IPS-NIHi11 (cell line): ENCODE data around the gene INO80.
A peak's percentile ranks its signal among the peaks of the same experiment; 100 is the strongest.
"Not testable (repeated sequence)": the region's sequence is repeated elsewhere in the genome, so short reads cannot be mapped to it uniquely, and the experiment has no call there.

Experiments
- DNase-seq: peaks from one replicate; pipeline ENCODE4 v3.0.0; 2012; ENCODE audit warnings: mixed read lengths, low spot score

The INO80 gene, protein sequence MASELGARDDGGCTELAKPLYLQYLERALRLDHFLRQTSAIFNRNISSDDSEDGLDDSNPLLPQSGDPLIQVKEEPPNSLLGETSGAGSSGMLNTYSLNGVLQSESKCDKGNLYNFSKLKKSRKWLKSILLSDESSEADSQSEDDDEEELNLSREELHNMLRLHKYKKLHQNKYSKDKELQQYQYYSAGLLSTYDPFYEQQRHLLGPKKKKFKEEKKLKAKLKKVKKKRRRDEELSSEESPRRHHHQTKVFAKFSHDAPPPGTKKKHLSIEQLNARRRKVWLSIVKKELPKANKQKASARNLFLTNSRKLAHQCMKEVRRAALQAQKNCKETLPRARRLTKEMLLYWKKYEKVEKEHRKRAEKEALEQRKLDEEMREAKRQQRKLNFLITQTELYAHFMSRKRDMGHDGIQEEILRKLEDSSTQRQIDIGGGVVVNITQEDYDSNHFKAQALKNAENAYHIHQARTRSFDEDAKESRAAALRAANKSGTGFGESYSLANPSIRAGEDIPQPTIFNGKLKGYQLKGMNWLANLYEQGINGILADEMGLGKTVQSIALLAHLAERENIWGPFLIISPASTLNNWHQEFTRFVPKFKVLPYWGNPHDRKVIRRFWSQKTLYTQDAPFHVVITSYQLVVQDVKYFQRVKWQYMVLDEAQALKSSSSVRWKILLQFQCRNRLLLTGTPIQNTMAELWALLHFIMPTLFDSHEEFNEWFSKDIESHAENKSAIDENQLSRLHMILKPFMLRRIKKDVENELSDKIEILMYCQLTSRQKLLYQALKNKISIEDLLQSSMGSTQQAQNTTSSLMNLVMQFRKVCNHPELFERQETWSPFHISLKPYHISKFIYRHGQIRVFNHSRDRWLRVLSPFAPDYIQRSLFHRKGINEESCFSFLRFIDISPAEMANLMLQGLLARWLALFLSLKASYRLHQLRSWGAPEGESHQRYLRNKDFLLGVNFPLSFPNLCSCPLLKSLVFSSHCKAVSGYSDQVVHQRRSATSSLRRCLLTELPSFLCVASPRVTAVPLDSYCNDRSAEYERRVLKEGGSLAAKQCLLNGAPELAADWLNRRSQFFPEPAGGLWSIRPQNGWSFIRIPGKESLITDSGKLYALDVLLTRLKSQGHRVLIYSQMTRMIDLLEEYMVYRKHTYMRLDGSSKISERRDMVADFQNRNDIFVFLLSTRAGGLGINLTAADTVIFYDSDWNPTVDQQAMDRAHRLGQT (N-terminal part only)

GRCh38 chr15:41116116-41116961, at the start of gene INO80:
Gene INO80 (minus strand): TSS chr15:41116280. CDS start chr15:41096310, 19,970 bp downstream.
- peak; percentile 92 for DNase-seq

DNA sequence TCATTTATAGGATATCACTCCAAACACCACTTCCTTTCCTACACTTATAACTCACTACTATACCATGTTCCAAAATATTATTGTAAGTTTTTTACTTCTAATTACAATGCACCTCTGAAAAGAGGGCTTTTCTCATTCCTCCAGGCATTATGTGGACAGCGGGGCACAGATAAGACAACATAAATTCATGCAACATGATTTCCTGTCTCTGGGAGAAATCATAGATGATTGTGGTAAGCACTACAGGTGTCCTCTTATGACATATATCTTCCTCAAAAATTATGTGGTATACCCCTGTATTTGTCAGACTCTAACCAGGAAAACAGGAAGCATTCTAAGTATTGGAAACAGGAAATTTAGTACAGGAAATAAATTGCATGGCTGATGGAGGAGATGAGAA, 45.7 kb upstream of the INO80 start:
- DNase-seq, result no peak

- DNase-seq, result no peak
Measured at GRCh38 chr15:41161336-41161735, 45.3 kb upstream of the INO80 start.

GRCh38 chr15:41160639-41161315, 44.7 kb upstream of the INO80 start:
- DNase-seq, result no peak

- DNase-seq, result no peak
Measured at GRCh38 chr15:41154412-41154811, 38.3 kb upstream of the INO80 start.

GRCh38 chr15:41153733-41154132, 37.7 kb upstream of the INO80 start:
- DNase-seq, result no peak

DNA sequence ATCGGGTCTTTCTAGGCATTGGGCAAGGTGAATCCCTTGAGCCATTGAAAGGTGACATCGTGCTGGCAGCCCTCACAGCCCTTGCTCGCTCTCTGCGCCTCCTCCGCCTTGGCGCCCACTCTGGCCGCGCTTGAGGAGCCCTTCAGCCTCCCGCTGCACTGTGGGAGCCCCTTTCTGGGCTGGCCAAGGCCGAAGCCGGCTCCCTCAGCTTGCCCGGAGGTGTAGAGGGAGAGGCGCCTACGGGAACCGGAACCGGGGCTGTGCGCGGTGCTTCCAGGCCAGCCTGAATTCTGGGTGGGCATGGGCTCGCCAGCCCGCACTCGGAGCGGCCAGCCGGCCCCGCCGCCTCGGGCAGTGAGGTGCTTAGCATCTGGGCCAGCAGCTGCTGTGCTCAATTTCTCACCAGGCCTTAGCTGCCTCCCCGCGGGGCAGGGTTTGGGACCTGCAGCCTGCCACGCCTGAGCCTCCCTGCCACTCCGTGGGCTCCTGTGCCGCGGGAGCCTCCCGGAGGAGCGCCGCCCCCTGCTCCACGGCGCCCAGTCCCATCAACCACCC, 35.4 kb upstream of the INO80 start:
- DNase-seq, result no peak

GRCh38 chr15:41150279-41150678, 34.2 kb upstream of the INO80 start:
- no peak for DNase-seq

DNA sequence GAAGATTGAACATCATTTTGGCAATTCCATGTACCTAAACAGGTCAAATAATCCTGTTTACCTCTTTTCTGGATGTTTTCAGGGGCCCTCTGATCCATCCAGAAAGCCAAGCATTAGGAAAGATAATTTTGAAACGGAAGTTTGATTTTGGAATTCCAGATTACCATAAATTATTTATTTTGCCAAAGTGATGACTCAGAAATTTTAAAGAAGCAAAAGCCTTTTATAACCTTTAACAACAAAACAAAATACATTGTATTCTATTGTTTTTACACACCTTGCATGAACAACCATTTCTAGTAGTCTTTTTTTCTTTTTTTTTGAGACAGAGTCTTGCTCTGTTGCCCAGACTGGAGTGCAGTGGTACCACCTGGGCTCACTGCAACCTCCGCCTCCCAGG, 32.0 kb upstream of the INO80 start:
- no peak for DNase-seq

GRCh38 chr15:41139619-41140018, 23.5 kb upstream of the INO80 start:
- DNase-seq, result no peak

DNA sequence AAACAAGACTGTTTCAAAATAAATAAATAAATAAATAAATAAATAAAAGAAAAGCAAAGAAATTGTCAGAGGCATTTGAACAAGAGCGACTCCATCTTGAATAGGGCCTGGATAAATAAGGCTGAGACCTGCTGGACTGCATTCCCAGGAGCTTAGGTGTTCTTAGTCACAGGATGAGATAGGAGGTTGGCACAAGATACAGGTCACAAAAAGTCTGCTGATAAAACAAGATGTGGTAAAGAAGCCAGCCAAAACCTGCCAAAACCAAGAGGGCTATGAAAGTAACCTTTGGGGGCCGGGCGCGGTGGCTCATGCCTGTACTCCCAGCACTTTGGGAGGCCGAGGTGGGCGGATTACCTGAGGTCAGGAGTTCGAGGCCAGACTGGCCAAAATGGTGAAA, 23.0 kb upstream of the INO80 start:
- not testable (repeated sequence) for DNase-seq

DNA sequence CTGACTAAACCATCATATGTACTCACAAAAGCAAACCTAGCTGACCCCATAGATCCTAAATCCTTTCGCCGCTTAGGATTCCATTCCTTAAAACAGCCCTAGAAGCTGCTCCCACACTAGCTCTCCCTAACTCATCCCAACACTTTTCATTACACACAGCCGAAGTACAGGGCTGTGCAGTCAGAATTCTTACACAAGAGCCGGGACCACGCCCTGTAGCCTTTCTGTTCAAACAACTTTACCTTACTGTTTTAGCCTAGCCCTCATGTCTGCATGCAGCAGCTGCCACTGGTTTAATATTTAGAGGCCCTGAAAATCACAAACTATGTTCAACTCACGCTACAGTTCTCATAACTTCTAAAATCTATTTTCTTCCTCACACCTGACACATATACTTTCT, 19.5 kb upstream of the INO80 start:
- DNase-seq, result not testable (repeated sequence)

GRCh38 chr15:41133454-41133853, 17.4 kb upstream of the INO80 start:
- DNase-seq, result no peak

DNA sequence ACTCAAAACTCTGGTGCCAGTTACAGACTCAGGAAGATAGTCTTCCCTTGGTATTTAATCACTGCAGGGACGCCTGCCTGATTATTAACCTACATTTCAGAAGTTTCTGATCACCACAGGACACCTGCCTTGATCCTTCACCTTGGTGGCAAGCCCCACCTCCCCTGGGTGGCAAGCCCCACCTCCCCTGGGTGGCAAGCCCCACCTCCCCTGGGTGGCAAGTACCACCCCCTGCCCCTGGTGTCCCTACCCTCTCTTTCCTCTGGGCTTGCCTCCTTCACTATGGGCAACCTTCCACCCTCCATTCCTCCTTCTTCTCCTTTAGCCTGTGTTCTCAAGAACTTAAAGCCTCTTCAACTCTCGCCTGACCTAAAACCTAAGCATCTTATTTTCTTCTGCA, 16.0 kb upstream of the INO80 start:
- DNase-seq, result peak; percentile 24

- DNase-seq, result no peak
Measured at GRCh38 chr15:41128174-41128902, 12.3 kb upstream of the INO80 start.

DNA sequence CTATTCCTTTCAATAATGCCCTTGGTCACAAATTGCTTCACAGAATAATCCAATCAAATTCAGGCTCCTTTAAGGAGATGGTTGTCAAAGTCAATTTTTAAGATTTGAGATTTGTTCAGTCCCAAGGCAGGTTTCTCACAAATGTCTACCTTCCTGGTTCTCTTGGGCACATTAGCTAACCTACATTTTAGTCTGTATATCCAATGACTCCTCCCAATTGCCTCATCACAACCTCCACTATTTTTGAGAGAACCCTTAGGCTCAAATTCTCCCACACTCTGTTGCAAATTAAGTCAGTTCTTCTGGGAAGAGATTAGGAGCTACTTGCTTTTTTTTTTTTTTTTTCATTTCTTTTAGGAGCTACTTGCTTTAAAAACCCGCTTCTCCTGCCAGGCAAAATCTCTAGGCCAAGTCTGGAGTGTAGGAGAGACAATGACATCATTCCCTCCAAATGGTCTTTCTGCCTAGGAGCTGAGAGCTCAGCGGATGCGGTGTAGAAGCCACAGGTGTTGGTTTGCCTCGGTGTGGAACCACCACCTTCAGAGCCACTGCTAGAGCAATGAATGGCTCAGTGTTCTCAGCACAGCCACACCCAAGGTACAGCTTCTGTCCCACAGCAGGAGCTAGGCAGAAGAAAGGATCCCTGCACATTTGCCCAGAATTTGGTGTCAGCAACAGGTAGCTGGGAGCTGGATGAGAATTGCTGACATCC, 10.0 kb upstream of the INO80 start:
- DNase-seq, result peak; percentile 11

DNA sequence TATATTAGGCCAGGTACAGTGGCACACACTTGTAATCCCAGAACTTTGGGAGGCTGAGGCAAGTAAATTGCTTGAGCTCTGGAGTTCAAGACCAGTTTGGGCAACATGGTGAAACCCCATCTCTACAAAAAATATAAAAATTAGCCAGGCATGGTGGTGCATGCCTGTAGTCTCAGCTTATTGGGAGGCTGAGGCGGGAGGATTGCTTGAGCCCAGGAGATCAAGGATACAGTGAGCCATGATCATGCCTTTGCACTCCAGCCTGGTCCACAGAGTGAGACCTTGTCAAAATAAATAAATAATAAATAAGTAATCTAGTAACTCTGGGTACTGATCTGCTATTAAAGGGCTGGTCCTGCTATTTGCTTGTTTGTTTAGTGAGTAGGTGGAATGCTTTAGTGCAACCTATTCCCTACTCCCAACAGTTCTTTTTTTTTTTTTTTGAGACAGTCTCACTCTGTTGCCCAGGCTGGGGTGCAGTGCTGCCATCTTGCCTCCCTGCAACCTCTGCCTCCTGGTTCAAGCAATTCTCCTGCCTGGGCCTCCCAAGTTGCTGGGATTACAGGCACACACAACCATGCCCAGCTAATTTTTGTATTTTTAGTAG, 9.1 kb upstream of the INO80 start:
- DNase-seq, result no peak

DNA sequence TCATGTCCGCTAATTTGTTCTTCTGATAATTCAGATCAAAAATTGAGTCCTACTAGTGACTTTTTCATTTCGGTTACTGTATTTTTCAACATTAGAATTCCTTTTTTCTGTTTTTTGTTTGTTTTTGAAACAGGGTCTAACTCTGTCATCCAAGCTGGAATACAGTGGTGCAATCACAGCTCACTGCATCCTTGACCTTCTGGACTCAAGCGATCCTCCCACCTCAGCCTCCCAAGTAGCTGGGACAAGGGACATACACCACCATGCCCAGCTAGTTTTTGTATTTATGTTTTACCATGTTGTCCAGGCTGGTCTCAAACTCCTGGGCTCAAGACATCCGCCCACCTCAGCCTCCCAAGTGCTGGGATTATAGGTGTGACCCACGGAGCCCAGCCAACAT, 8.0 kb upstream of the INO80 start:
- DNase-seq, result no peak

DNA sequence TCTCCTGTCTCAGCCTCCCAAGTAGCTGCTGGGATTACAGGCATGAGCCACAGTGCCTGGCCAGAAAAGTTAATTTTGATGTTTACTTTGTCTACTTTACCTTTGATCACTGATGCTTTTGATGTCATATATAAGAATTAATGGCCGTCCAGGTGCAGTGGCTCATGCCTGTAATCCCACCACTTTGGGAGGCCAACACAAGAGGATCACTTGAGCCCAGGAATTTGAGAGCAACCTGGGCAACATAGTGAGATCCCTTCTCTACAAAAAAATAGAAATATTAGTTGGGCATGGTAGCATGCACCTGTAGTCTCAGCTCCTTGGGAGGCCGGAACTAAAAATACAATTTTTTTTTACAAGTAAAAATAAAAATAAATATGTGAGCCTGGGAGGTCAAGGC, 6.8 kb upstream of the INO80 start:
- DNase-seq, result no peak
